Lower lobe of right lung (tissue), 2 donors: ENCODE measurements around the gene LRRTM3. TPM values are rescaled to one million over a fixed set of nuclear protein-coding genes. Genes with fewer than 3 reads are reported as not detected.

ENCODE experiments used
- ATAC-seq, 2 donors: fragments of 200-7000 bp; cut with Tn5 transposase; one replicate each; pipeline ENCODE4 v1.9.1; 2020 to 2022; ENCODE audit warnings: mild to moderate bottlenecking in 2 of 2, moderate library complexity in 2 of 2
- DNase-seq: peaks from one replicate; pipeline ENCODE4 v3.0.0-alpha.2; 2020
- H3K27ac ChIP-seq: fragments of 200-600 bp; one replicate; pipeline ENCODE4 v1.8.0; 2022
- H3K27me3 ChIP-seq: fragments of 200-600 bp; one replicate; pipeline ENCODE4 v1.8.0; 2022; ENCODE audit warnings: low read depth
- H3K36me3 ChIP-seq: fragments of 200-600 bp; one replicate; pipeline ENCODE4 v1.8.0; 2022; ENCODE audit warnings: mild to moderate bottlenecking
- H3K4me1 ChIP-seq: fragments of 200-600 bp; one replicate; pipeline ENCODE4 v1.8.0; 2022
- H3K4me3 ChIP-seq: fragments of 200-600 bp; one replicate; pipeline ENCODE4 v1.8.0; 2022; ENCODE audit warnings: mild to moderate bottlenecking
- H3K9me3 ChIP-seq: fragments of 200-600 bp; one replicate; pipeline ENCODE4 v1.8.0; 2022
- intact Hi-C: fragments of 100-400 bp; cut with DNase I; formaldehyde crosslinking; loops from one replicate; pipeline ENCODE4 v1.11.0; 2022
- total RNA-seq: library from RNA; stranded (reverse); fragmentation: NEBNext Ultra II Directional; extraction: Animal tissue kit (Norgen Biotek cat#: 25700); gene quantifications from one replicate; pipeline ENCODE4 v1.2.1, GENCODE V29; 2021
- TF ChIP-seq, protein P1 (sequence below): fragments of 200-600 bp; IDR thresholded peaks from one replicate; pipeline ENCODE4 v1.8.0; 2022; ENCODE audit warnings: antibody characterized with exemption, mild to moderate bottlenecking
- donor health status: DM: no; HTN: yes; CAD: no; lungs with severe emphysema.

Gene LRRTM3
- total RNA-seq, 1 donor from 2014 or later: not detected

GRCh38 chr10:66927251-66927935, 1.6 kb downstream of the LRRTM3 start:
- intact Hi-C loops: no loop called here
- no peak overlapping the region for H3K27ac ChIP-seq
- no peaks in the 10 kb centered on the region for H3K9me3 ChIP-seq
- no peak overlapping the region for H3K4me3 ChIP-seq
- no peak for DNase-seq
- no peaks in the 10 kb centered on the region for H3K36me3 ChIP-seq
- peaks cover 36% of the 10 kb centered on the region for H3K27me3 ChIP-seq
- no peak for ATAC-seq
- TF ChIP-seq, protein P1, sequence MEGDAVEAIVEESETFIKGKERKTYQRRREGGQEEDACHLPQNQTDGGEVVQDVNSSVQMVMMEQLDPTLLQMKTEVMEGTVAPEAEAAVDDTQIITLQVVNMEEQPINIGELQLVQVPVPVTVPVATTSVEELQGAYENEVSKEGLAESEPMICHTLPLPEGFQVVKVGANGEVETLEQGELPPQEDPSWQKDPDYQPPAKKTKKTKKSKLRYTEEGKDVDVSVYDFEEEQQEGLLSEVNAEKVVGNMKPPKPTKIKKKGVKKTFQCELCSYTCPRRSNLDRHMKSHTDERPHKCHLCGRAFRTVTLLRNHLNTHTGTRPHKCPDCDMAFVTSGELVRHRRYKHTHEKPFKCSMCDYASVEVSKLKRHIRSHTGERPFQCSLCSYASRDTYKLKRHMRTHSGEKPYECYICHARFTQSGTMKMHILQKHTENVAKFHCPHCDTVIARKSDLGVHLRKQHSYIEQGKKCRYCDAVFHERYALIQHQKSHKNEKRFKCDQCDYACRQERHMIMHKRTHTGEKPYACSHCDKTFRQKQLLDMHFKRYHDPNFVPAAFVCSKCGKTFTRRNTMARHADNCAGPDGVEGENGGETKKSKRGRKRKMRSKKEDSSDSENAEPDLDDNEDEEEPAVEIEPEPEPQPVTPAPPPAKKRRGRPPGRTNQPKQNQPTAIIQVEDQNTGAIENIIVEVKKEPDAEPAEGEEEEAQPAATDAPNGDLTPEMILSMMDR: no peak
- no peaks in the 10 kb centered on the region for H3K4me1 ChIP-seq

DNA sequence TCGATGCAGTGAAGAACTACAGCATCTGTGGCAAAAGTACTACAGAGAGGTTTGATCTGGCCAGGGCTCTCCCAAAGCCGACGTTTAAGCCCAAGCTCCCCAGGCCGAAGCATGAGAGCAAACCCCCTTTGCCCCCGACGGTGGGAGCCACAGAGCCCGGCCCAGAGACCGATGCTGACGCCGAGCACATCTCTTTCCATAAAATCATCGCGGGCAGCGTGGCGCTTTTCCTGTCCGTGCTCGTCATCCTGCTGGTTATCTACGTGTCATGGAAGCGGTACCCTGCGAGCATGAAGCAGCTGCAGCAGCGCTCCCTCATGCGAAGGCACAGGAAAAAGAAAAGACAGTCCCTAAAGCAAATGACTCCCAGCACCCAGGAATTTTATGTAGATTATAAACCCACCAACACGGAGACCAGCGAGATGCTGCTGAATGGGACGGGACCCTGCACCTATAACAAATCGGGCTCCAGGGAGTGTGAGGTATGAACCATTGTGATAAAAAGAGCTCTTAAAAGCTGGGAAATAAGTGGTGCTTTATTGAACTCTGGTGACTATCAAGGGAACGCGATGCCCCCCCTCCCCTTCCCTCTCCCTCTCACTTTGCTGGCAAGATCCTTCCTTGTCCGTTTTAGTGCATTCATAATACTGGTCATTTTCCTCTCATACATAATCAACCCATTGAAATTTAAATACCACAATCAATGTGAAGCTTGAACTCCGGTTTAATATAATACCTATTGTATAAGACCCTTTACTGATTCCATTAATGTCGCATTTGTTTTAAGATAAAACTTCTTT, 2.3 kb downstream of the LRRTM3 start:
- TF ChIP-seq, protein P1: no peak
- H3K4me1 ChIP-seq: no peaks in the 10 kb centered on the region
- peaks cover 36% of the 10 kb centered on the region for H3K27me3 ChIP-seq
- DNase-seq (no peak), ATAC-seq (no peak)
- intact Hi-C loops: no loop called here
- H3K36me3 ChIP-seq: no peaks in the 10 kb centered on the region
- no peak overlapping the region for H3K4me3 ChIP-seq
- H3K9me3 ChIP-seq: no peaks in the 10 kb centered on the region
- no peak overlapping the region for H3K27ac ChIP-seq

DNA sequence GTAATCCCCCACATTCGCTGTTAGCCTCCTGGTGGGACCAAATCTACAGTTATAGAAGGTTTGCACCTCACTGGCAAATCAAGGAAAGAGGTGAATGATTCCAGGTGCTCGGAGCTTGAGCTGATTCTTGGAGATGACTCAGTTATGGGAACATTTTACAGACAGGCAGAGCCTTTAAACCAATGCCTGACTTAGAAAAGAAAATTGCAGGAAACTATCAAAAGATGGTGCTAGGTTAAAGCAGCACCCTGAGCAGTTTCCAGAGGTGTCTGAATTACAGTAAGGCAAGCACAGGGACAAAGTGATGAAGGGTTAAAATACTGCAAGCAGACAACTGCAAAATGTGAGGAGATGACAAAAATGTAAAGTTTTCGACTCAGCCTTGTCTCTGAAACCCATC, 2.9 kb downstream of the LRRTM3 start:
- DNase-seq: no peak
- no peak overlapping the region for H3K4me3 ChIP-seq
- H3K9me3 ChIP-seq: no peaks in the 10 kb centered on the region
- no peak overlapping the region for H3K27ac ChIP-seq
- no peaks in the 10 kb centered on the region for H3K36me3 ChIP-seq
- TF ChIP-seq, protein P1: no peak
- no peak for ATAC-seq
- peaks cover 36% of the 10 kb centered on the region for H3K27me3 ChIP-seq
- no peaks in the 10 kb centered on the region for H3K4me1 ChIP-seq
- intact Hi-C loops: no loop called here

GRCh38 chr10:66929375-66929774, 3.5 kb downstream of the LRRTM3 start:
- H3K27me3 ChIP-seq: peaks cover 36% of the 10 kb centered on the region
- H3K4me3 ChIP-seq: no peak overlapping the region
- ATAC-seq (no peak), DNase-seq (no peak)
- no peak overlapping the region for H3K27ac ChIP-seq
- intact Hi-C loops: no loop called here
- no peaks in the 10 kb centered on the region for H3K36me3 ChIP-seq
- TF ChIP-seq, protein P1: no peak
- no peaks in the 10 kb centered on the region for H3K9me3 ChIP-seq
- no peaks in the 10 kb centered on the region for H3K4me1 ChIP-seq

- TF ChIP-seq, protein P1: peak; percentile 72
- H3K27me3 ChIP-seq: peaks cover 33% of the 10 kb centered on the region
- no peak overlapping the region for H3K4me3 ChIP-seq
- no peak for DNase-seq
- no peaks in the 10 kb centered on the region for H3K9me3 ChIP-seq
- no peaks in the 10 kb centered on the region for H3K4me1 ChIP-seq
- no peaks in the 10 kb centered on the region for H3K36me3 ChIP-seq
- no peak overlapping the region for H3K27ac ChIP-seq
- ATAC-seq: peak in 1 of 2 donors; percentile 59
- intact Hi-C loops: no loop called here
These were observed 5.6 kb downstream of the LRRTM3 start for GRCh38 chr10:66931340-66931948.
